Thymus (tissue), 11 donors: ENCODE results near the gene GNMT. TPM values are rescaled to one million over a fixed set of nuclear protein-coding genes. Genes with fewer than 3 reads are reported as not detected.

Experiments
- DNase-seq, 9 donors: peaks; one replicate each; pipeline ENCODE4 v3.0.0-alpha.2; 2013; ENCODE audit warnings: low spot score in 9 of 9, low read depth in 6 of 9, missing footprints in 1 of 9
- H3K27ac ChIP-seq, 2 donors: one replicate each; pipeline ENCODE4 v1.5.1; 2013; ENCODE audit warnings: control low read depth in 1 of 2, low read depth in 1 of 2, low read length in 1 of 2, mild to moderate bottlenecking in 1 of 2, moderate library complexity in 1 of 2
- H3K27me3 ChIP-seq, 2 donors: one replicate each; pipeline ENCODE4 v1.5.1; 2013; ENCODE audit warnings: low read length in 1 of 2; ENCODE audit not compliant: control insufficient read depth in 2 of 2, insufficient read depth in 1 of 2
- H3K36me3 ChIP-seq, 2 donors: one replicate each; pipeline ENCODE4 v1.5.1; 2013; ENCODE audit warnings: low read length in 1 of 2, mild to moderate bottlenecking in 1 of 2, moderate library complexity in 1 of 2; ENCODE audit not compliant: control insufficient read depth in 2 of 2, insufficient read depth in 2 of 2
- H3K4me1 ChIP-seq, 2 donors: one replicate each; pipeline ENCODE4 v1.5.1; 2013; ENCODE audit warnings: low read length in 2 of 2; ENCODE audit not compliant: control insufficient read depth in 2 of 2, insufficient read depth in 2 of 2
- H3K4me3 ChIP-seq, 2 donors: one replicate each; pipeline ENCODE4 v1.5.1; 2013; ENCODE audit warnings: low read length in 2 of 2, control low read depth in 1 of 2, mild to moderate bottlenecking in 1 of 2
- H3K9me3 ChIP-seq, 2 donors: one replicate each; pipeline ENCODE4 v1.5.1; 2013; ENCODE audit warnings: low read length in 1 of 2, mild to moderate bottlenecking in 1 of 2; ENCODE audit not compliant: control insufficient read depth in 2 of 2, insufficient read depth in 1 of 2
- WGBS: extraction: QIAGEN DNeasy Blood & Tissue Kit; methylation state at CpG from one replicate; pipeline ENCODE4 v1.1.7; 2013; 5-methylcytosine and 5-hydroxymethylcytosine counted together
- polyA plus RNA-seq: library from polyadenylated mRNA; stranded (reverse); fragments of 200-250 nt; gene quantifications from one replicate; pipeline ENCODE4 v1.2.3, GENCODE V29; 2013
- total RNA-seq: library from RNA; stranded (reverse); fragments of 120-200 nt; gene quantifications from one replicate; pipeline ENCODE4 v1.2.4, GENCODE V29; 2013
- donor health status: healthy.

GNMT gene
- total and polyA plus RNA-seq, 2 donors = 2.6 to 3.0 TPM

- H3K4me1 ChIP-seq = peaks cover 14 to 51% of the 10 kb centered on the region in 2 donors
- WGBS = 60% methylated on average over 13 of the region's 13 CpGs
- no peak overlapping the region for H3K27ac ChIP-seq
- H3K4me3 ChIP-seq = peak overlapping the region in 1 of 2 donors; percentile 26
- peaks cover 22 to 27% of the 10 kb centered on the region in 2 donors for H3K36me3 ChIP-seq
- peaks cover 0 to 4% of the 10 kb centered on the region in 2 donors for H3K9me3 ChIP-seq
- H3K27me3 ChIP-seq = peaks cover 0 to 14% of the 10 kb centered on the region in 2 donors
- DNase-seq = no peak
Observed at GRCh38 chr6:42959917-42960242, 674 bp upstream of the GNMT start.

- 48% methylated on average over 15 of the region's 15 CpGs for WGBS
- peaks cover 34 to 38% of the 10 kb centered on the region in 2 donors for H3K36me3 ChIP-seq
- H3K9me3 ChIP-seq = peaks cover 0 to 4% of the 10 kb centered on the region in 2 donors
- peaks cover 14 to 52% of the 10 kb centered on the region in 2 donors for H3K4me1 ChIP-seq
- H3K27me3 ChIP-seq = peaks cover 0 to 14% of the 10 kb centered on the region in 2 donors
- peak overlapping the region; percentile 26 to 41 for H3K4me3 ChIP-seq
- H3K27ac ChIP-seq = no peak overlapping the region
- DNase-seq = peak in 1 of 9 donors; percentile 20
Observed at GRCh38 chr6:42961020-42961470, 491 bp downstream of the GNMT start.

- Histone ChIP-seq H3K36me3 (peaks cover 43 to 46% of the 10 kb centered on the region in 2 donors), H3K4me3 (no peak overlapping the region), H3K9me3 (peaks cover 0 to 4% of the 10 kb centered on the region in 2 donors), H3K4me1 (peaks cover 14 to 52% of the 10 kb centered on the region in 2 donors), H3K27me3 (peaks cover 0 to 14% of the 10 kb centered on the region in 2 donors), H3K27ac (peak overlapping the region in 1 of 2 donors; percentile 74)
- DNase-seq = no peak
- 97% methylated on average over 12 of the region's 12 CpGs for WGBS
Observed at GRCh38 chr6:42962096-42962495, 1.5 kb downstream of the GNMT start.

- H3K4me3 ChIP-seq = no peak overlapping the region
- peak overlapping the region in 1 of 2 donors; percentile 74 for H3K27ac ChIP-seq
- H3K9me3 ChIP-seq = peaks cover 0 to 4% of the 10 kb centered on the region in 2 donors
- peaks cover 0 to 14% of the 10 kb centered on the region in 2 donors for H3K27me3 ChIP-seq
- peaks cover 14 to 52% of the 10 kb centered on the region in 2 donors for H3K4me1 ChIP-seq
- 86% methylated on average over 13 of the region's 13 CpGs for WGBS
- DNase-seq = peak in 5 of 9 donors; percentile 47 to 85 (median 69)
- peaks cover 47 to 52% of the 10 kb centered on the region in 2 donors for H3K36me3 ChIP-seq
Observed at GRCh38 chr6:42962502-42963178, 2.1 kb downstream of the GNMT start.

- peaks cover 51 to 56% of the 10 kb centered on the region in 2 donors for H3K36me3 ChIP-seq
- peaks cover 0 to 4% of the 10 kb centered on the region in 2 donors for H3K9me3 ChIP-seq
- no peak overlapping the region for H3K4me3 ChIP-seq
- peaks cover 14 to 52% of the 10 kb centered on the region in 2 donors for H3K4me1 ChIP-seq
- H3K27ac ChIP-seq = peak overlapping the region in 1 of 2 donors; percentile 74
- WGBS = 96% methylated on average over 12 of the region's 12 CpGs
- no peak for DNase-seq
- peaks cover 0 to 14% of the 10 kb centered on the region in 2 donors for H3K27me3 ChIP-seq
Observed at GRCh38 chr6:42963179-42963854, 2.8 kb downstream of the GNMT start.

- Histone ChIP-seq H3K9me3 (peaks cover 0 to 4% of the 10 kb centered on the region in 2 donors), H3K27ac (peak overlapping the region in 1 of 2 donors; percentile 74), H3K36me3 (peaks cover 58 to 63% of the 10 kb centered on the region in 2 donors), H3K4me1 (peaks cover 14 to 52% of the 10 kb centered on the region in 2 donors), H3K27me3 (peaks cover 0 to 14% of the 10 kb centered on the region in 2 donors), H3K4me3 (no peak overlapping the region)
- WGBS = 98% methylated on average over 9 of the region's 9 CpGs
- DNase-seq = peak in 3 of 9 donors; percentile 43 to 72 (median 69)
Observed at GRCh38 chr6:42963855-42964605, 3.5 kb downstream of the GNMT start.

- Histone ChIP-seq H3K27ac (no peak overlapping the region), H3K27me3 (no peaks in the 10 kb centered on the region), H3K4me1 (peaks cover 11 to 34% of the 10 kb centered on the region in 2 donors), H3K4me3 (no peak overlapping the region), H3K9me3 (peaks cover 0 to 2% of the 10 kb centered on the region in 2 donors), H3K36me3 (peaks cover 64 to 88% of the 10 kb centered on the region in 2 donors)
- 91% methylated on average over 7 of the region's 7 CpGs for WGBS
- no peak for DNase-seq
Observed at GRCh38 chr6:42966571-42966970, 6.0 kb downstream of the GNMT start.

- peaks cover 64 to 89% of the 10 kb centered on the region in 2 donors for H3K36me3 ChIP-seq
- H3K27me3 ChIP-seq = no peaks in the 10 kb centered on the region
- no peak for DNase-seq
- H3K4me1 ChIP-seq = peaks cover 11 to 27% of the 10 kb centered on the region in 2 donors
- H3K4me3 ChIP-seq = no peak overlapping the region
- H3K27ac ChIP-seq = no peak overlapping the region
- peaks cover 0 to 2% of the 10 kb centered on the region in 2 donors for H3K9me3 ChIP-seq
- WGBS = 98% methylated on average over 11 of the region's 11 CpGs
Observed at GRCh38 chr6:42967228-42967627, 6.7 kb downstream of the GNMT start.
